H9 (cell line): ENCODE measurements around the gene NKX1-1. TPM values are rescaled to one million over a fixed set of nuclear protein-coding genes. Genes with fewer than 3 reads are reported as not detected.

Experiments
- DNase-seq: peaks from one replicate; pipeline ENCODE4 v3.0.0-alpha.2; 2017
- H2AFZ ChIP-seq: one replicate; pipeline ENCODE4 v1.6.1; 2013; ENCODE audit warnings: mild to moderate bottlenecking, low read length, control low read depth, moderate library complexity
- H2AK5ac ChIP-seq: 2 replicates; pipeline ENCODE4 v1.6.1; 2013; ENCODE audit warnings: low read length, control low read depth, mixed read lengths; ENCODE audit not compliant: insufficient read length
- H2BK120ac ChIP-seq: one replicate; pipeline ENCODE4 v1.6.1; 2013; ENCODE audit warnings: low read depth, mild to moderate bottlenecking, low read length, control low read depth, inconsistent platforms; ENCODE audit not compliant: poor library complexity, severe bottlenecking
- H2BK12ac ChIP-seq: 2 replicates; pipeline ENCODE4 v1.6.1; 2013; ENCODE audit warnings: low read length, control low read depth, mixed read lengths, low read depth; ENCODE audit not compliant: insufficient read length
- H2BK15ac ChIP-seq: 2 replicates; pipeline ENCODE4 v1.6.1; 2013; ENCODE audit warnings: low read depth, low read length, control low read depth
- H2BK20ac ChIP-seq: one replicate; pipeline ENCODE4 v1.6.1; 2013; ENCODE audit warnings: low read depth, mild to moderate bottlenecking, low read length, control low read depth, inconsistent platforms; ENCODE audit not compliant: poor library complexity, severe bottlenecking
- H2BK5ac ChIP-seq: 2 replicates; pipeline ENCODE4 v1.6.1; 2013; ENCODE audit warnings: low read length, control low read depth, mixed read lengths; ENCODE audit not compliant: insufficient read length
- H3K14ac ChIP-seq: 2 replicates; pipeline ENCODE4 v1.6.1; 2013; ENCODE audit warnings: low read length, control low read depth; ENCODE audit not compliant: insufficient read depth
- H3K18ac ChIP-seq: 2 replicates; pipeline ENCODE4 v1.6.1; 2013; ENCODE audit warnings: low read depth, mild to moderate bottlenecking, mixed read lengths, low read length, control low read depth; ENCODE audit not compliant: insufficient read length
- H3K23ac ChIP-seq: 2 replicates; pipeline ENCODE4 v1.6.1; 2013; ENCODE audit warnings: low read length, control low read depth, mixed read lengths, low read depth; ENCODE audit not compliant: insufficient read length
- H3K23me2 ChIP-seq: 2 replicates; pipeline ENCODE4 v1.6.1; 2013; ENCODE audit warnings: low read depth, mild to moderate bottlenecking, mixed read lengths, low read length, control low read depth; ENCODE audit not compliant: insufficient read length, poor library complexity, severe bottlenecking
- H3K27ac ChIP-seq: 2 replicates; pipeline ENCODE4 v1.5.1; 2013; ENCODE audit warnings: low read length, control low read depth, mixed read lengths, low read depth; ENCODE audit not compliant: insufficient read length
- H3K27me3 ChIP-seq: 2 replicates; pipeline ENCODE4 v1.6.1; 2013; ENCODE audit warnings: low read length, control low read depth, inconsistent platforms; ENCODE audit not compliant: insufficient read depth
- H3K4ac ChIP-seq: 2 replicates; pipeline ENCODE4 v1.6.1; 2013; ENCODE audit warnings: low read depth, mild to moderate bottlenecking, control low read depth, inconsistent platforms, low read length, moderate library complexity
- H3K4me1 ChIP-seq: 2 replicates; pipeline ENCODE4 v1.6.1; 2013; ENCODE audit warnings: low read length, control low read depth, inconsistent platforms; ENCODE audit not compliant: insufficient read depth
- H3K4me2 ChIP-seq: 2 replicates; pipeline ENCODE4 v1.6.1; 2013; ENCODE audit warnings: low read length, control low read depth, mixed read lengths; ENCODE audit not compliant: insufficient read length, insufficient read depth
- H3K56ac ChIP-seq: 2 replicates; pipeline ENCODE4 v1.6.1; 2013; ENCODE audit warnings: low read depth, mild to moderate bottlenecking, mixed read lengths, low read length, control low read depth; ENCODE audit not compliant: insufficient read length
- H3K79me1 ChIP-seq: 2 replicates; pipeline ENCODE4 v1.6.1; 2013; ENCODE audit warnings: low read depth, mild to moderate bottlenecking, moderate library complexity, low read length, control low read depth, inconsistent platforms; ENCODE audit not compliant: insufficient read depth, poor library complexity, severe bottlenecking
- H3K79me2 ChIP-seq: 2 replicates; pipeline ENCODE4 v1.6.1; 2013; ENCODE audit warnings: low read length, control low read depth, inconsistent platforms; ENCODE audit not compliant: insufficient read depth
- H3K9ac ChIP-seq: 2 replicates; pipeline ENCODE4 v1.6.1; 2013; ENCODE audit warnings: low read length, control low read depth, mixed read lengths; ENCODE audit not compliant: insufficient read length; ENCODE audit errors: extremely low read depth
- H3K9me3 ChIP-seq: one replicate; pipeline ENCODE4 v1.6.1; 2013; ENCODE audit warnings: low read depth, low read length, inconsistent platforms; ENCODE audit not compliant: control insufficient read depth
- H3T11ph ChIP-seq: one replicate; pipeline ENCODE4 v1.6.1; 2013; ENCODE audit warnings: mild to moderate bottlenecking, low read length, control low read depth, inconsistent platforms
- H4K20me1 ChIP-seq: one replicate; pipeline ENCODE4 v1.6.1; 2013; ENCODE audit not compliant: control insufficient read depth, insufficient read length, insufficient read depth
- H4K5ac ChIP-seq: 2 replicates; pipeline ENCODE4 v1.6.1; 2013; ENCODE audit warnings: low read depth, mild to moderate bottlenecking, mixed read lengths, low read length, control low read depth; ENCODE audit not compliant: insufficient read length
- H4K8ac ChIP-seq: replicated peaks from 2 replicates; pipeline ENCODE4 v1.6.1; 2013; ENCODE audit warnings: low read length, control low read depth, mixed read lengths, low read depth; ENCODE audit not compliant: insufficient read length
- H4K91ac ChIP-seq: 2 replicates; pipeline ENCODE4 v1.6.1; 2013; ENCODE audit warnings: low read depth, mild to moderate bottlenecking, moderate library complexity, mixed read lengths, low read length, control low read depth; ENCODE audit not compliant: insufficient read length
- H3K27ac Mint-ChIP-seq, 3 experiments: 2 replicates in 2 of 3; 3 replicates in 1 of 3; pipeline ENCODE4 v1.8.0; 2020 to 2021; ENCODE audit warnings: mixed read lengths in 3 of 3, mild to moderate bottlenecking in 1 of 3, moderate library complexity in 1 of 3
- H3K27me3 Mint-ChIP-seq: 2 replicates; pipeline ENCODE4 v1.8.0; 2021; ENCODE audit warnings: low read depth, mild to moderate bottlenecking, moderate library complexity, mixed read lengths
- H3K36me3 Mint-ChIP-seq, 3 experiments: 2 replicates in 2 of 3; 3 replicates in 1 of 3; pipeline ENCODE4 v1.8.0; 2020 to 2021; ENCODE audit warnings: low read depth in 3 of 3, mixed read lengths in 3 of 3; ENCODE audit not compliant: insufficient read depth in 1 of 3
- H3K4me1 Mint-ChIP-seq, 2 experiments: 2 replicates each; pipeline ENCODE4 v1.8.0; 2020; ENCODE audit warnings: mixed read lengths in 2 of 2
- H3K4me3 Mint-ChIP-seq, 2 experiments: 2 replicates in 1 of 2; 3 replicates in 1 of 2; pipeline ENCODE4 v1.8.0; 2020 to 2021; ENCODE audit warnings: mild to moderate bottlenecking in 2 of 2, mixed read lengths in 2 of 2, moderate library complexity in 1 of 2
- H3K9me3 Mint-ChIP-seq, 2 experiments: 2 replicates in 1 of 2; 3 replicates in 1 of 2; pipeline ENCODE4 v1.8.0; 2020; ENCODE audit warnings: mild to moderate bottlenecking in 2 of 2, mixed read lengths in 2 of 2, moderate library complexity in 1 of 2
- WGBS: extraction: QIAGEN DNeasy Blood & Tissue Kit; methylation state at CpG from one replicate; pipeline ENCODE4 v1.1.7; 2013; ENCODE audit warnings: missing lambda C conversion rate, low lambda C conversion rate, mixed read lengths; ENCODE audit not compliant: insufficient read length; ENCODE audit errors: extremely low coverage; 5-methylcytosine and 5-hydroxymethylcytosine counted together
- total RNA-seq: library from RNA; stranded (reverse); gene quantifications from 2 replicates; pipeline ENCODE4 v1.2.1, GENCODE V29; 2021
- TF ChIP-seq, protein P1 (sequence below): fragments of 200-600 bp; sonication (generic); conservative IDR thresholded peaks from 3 replicates; pipeline ENCODE4 v1.8.0; 2021; ENCODE audit warnings: antibody characterized with exemption, mild to moderate bottlenecking

Gene NKX1-1
- total RNA-seq, 1 experiment from 2014 or later = not detected

DNA sequence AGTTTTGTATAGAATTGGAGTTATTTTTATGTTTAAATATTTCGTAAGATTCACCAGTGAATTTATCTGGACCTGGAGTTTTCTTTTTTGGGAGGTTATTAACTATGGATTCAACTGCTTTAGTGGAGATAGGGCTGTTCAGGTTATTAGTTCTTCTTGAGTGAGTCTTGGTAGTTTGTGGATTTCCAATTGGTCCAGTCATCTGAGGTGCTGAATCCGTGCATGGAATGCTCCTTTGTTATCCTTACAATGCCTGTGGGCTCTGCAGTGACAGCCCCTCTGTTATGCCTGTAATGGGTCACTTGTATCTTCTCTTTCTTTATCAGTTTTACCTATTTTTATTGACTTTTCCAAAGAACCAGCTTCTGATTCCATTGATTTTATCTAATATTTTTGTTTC lies 15.4 kb upstream of the NKX1-1 start:
- Histone ChIP-seq H3K4me1 (no peaks in the 10 kb centered on the region), H3K9ac (no peak overlapping the region), H3K9me3 (no peaks in the 10 kb centered on the region), H3K27me3 (no peaks in the 10 kb centered on the region), H2BK15ac (no peak overlapping the region), H3K18ac (no peak overlapping the region), H2AK5ac (no peak overlapping the region), H3K4ac (no peak overlapping the region), H3K14ac (no peak overlapping the region), H2BK12ac (no peak overlapping the region), H2AFZ (no peak overlapping the region), H2BK5ac (no peak overlapping the region), H4K8ac (no peak overlapping the region), H3K23ac (no peak overlapping the region), H3K4me2 (no peak overlapping the region), H3K56ac (no peak overlapping the region), H3K79me2 (no peaks in the 10 kb centered on the region), H3K27ac (no peak overlapping the region), H2BK20ac (no peak overlapping the region), H2BK120ac (no peak overlapping the region), H3K23me2 (no peaks in the 10 kb centered on the region), H3T11ph (no peak overlapping the region), H4K20me1 (no peaks in the 10 kb centered on the region), H3K79me1 (no peaks in the 10 kb centered on the region), H4K91ac (no peak overlapping the region), H4K5ac (no peak overlapping the region)
- no peaks in the 10 kb centered on the region; a peak in 1 of 5 replicates for H3K9me3 Mint-ChIP-seq
- H3K36me3 Mint-ChIP-seq = no peaks in the 10 kb centered on the region
- TF ChIP-seq, protein P1, sequence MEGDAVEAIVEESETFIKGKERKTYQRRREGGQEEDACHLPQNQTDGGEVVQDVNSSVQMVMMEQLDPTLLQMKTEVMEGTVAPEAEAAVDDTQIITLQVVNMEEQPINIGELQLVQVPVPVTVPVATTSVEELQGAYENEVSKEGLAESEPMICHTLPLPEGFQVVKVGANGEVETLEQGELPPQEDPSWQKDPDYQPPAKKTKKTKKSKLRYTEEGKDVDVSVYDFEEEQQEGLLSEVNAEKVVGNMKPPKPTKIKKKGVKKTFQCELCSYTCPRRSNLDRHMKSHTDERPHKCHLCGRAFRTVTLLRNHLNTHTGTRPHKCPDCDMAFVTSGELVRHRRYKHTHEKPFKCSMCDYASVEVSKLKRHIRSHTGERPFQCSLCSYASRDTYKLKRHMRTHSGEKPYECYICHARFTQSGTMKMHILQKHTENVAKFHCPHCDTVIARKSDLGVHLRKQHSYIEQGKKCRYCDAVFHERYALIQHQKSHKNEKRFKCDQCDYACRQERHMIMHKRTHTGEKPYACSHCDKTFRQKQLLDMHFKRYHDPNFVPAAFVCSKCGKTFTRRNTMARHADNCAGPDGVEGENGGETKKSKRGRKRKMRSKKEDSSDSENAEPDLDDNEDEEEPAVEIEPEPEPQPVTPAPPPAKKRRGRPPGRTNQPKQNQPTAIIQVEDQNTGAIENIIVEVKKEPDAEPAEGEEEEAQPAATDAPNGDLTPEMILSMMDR = no peak
- H3K27ac Mint-ChIP-seq = no peak overlapping the region
- no peaks in the 10 kb centered on the region for H3K4me1 Mint-ChIP-seq
- no CpG with 5 or more reads among the region's 2 CpGs for WGBS
- H3K27me3 Mint-ChIP-seq = peaks cover 21% of the 10 kb centered on the region
- no peak overlapping the region for H3K4me3 Mint-ChIP-seq
- no peak for DNase-seq
